MCF 10A (cell line): ENCODE data around the gene D2HGDH. TPM values are rescaled to one million over a fixed set of nuclear protein-coding genes. Genes with fewer than 3 reads are reported as not detected.
"Not testable (repeated sequence)": the region's sequence is repeated elsewhere in the genome, so short reads cannot be mapped to it uniquely, and the experiment has no call there.

Source experiments
- BruUV-seq: library from RNA; stranded (reverse); fragments of 400-500 nt; replicated peaks from 2 replicates; lab custom pipeline; 2021; lab: Mats Ljungman, UMichigan
- CTCF ChIA-PET: fragments of 300-600 bp; sonication (Branson Sonifier 250); formaldehyde crosslinking; extraction: SDS; loops from one replicate; lab custom pipeline; 2021; ENCODE audit warnings: antibody characterized with exemption, inconsistent platforms; lab: Yijun Ruan, JAX
- POLR2A ChIA-PET: fragments of 300-600, 350-650 bp; sonication (Branson Sonifier 250); formaldehyde crosslinking; extraction: SDS; loops from one replicate; lab custom pipeline; 2020; ENCODE audit warnings: antibody characterized with exemption, inconsistent platforms; lab: Yijun Ruan, JAX
- DNase-seq: peaks from one replicate; pipeline ENCODE4 v3.0.0-alpha.2; 2018; ENCODE audit not compliant: unreplicated experiment
- H3K27ac Mint-ChIP-seq: one replicate; pipeline ENCODE4 v1.8.0; 2022; ENCODE audit warnings: mild to moderate bottlenecking, low read depth, mixed read lengths; ENCODE audit not compliant: unreplicated experiment
- H3K27me3 Mint-ChIP-seq: one replicate; pipeline ENCODE4 v1.8.0; 2022; ENCODE audit warnings: mixed read lengths; ENCODE audit not compliant: insufficient read depth, unreplicated experiment
- H3K36me3 Mint-ChIP-seq: one replicate; pipeline ENCODE4 v1.8.0; 2022; ENCODE audit warnings: mild to moderate bottlenecking, moderate library complexity, mixed read lengths; ENCODE audit not compliant: insufficient read depth, unreplicated experiment
- H3K4me1 Mint-ChIP-seq: one replicate; pipeline ENCODE4 v1.8.0; 2022; ENCODE audit warnings: mixed read lengths; ENCODE audit not compliant: insufficient read depth, unreplicated experiment
- H3K4me3 Mint-ChIP-seq: one replicate; pipeline ENCODE4 v1.8.0; 2022; ENCODE audit warnings: mild to moderate bottlenecking, moderate library complexity, mixed read lengths; ENCODE audit not compliant: unreplicated experiment
- H3K9me3 Mint-ChIP-seq: one replicate; pipeline ENCODE4 v1.8.0; 2022; ENCODE audit warnings: mixed read lengths; ENCODE audit not compliant: unreplicated experiment
- CTCF ChIP-seq: fragments of 200-600 bp; IDR thresholded peaks from one replicate; pipeline ENCODE4 v1.8.0; 2022; ENCODE audit warnings: antibody characterized with exemption, mild to moderate bottlenecking; ENCODE audit not compliant: unreplicated experiment
- intact Hi-C: fragments of 100-400 bp; cut with micrococcal nuclease; formaldehyde crosslinking; loops from 2 replicates; pipeline ENCODE4 v1.14.1; 2022
- total RNA-seq: library from RNA; stranded (reverse); gene quantifications from 2 replicates; pipeline ENCODE4 v1.2.3, GENCODE V29; 2022

D2HGDH gene
- total RNA-seq, 1 experiment from 2014 or later: 41.5 TPM

- intact Hi-C loops: no loop called here
- no peak for DNase-seq
- no TSS peak for BruUV-seq
- no peak for TF ChIP-seq CTCF
- H3K27ac Mint-ChIP-seq: no peak overlapping the region
- no peaks in the 10 kb centered on the region for H3K9me3 Mint-ChIP-seq
- ChIA-PET CTCF (no interaction called here), POLR2A (no interaction called here)
- no peaks in the 10 kb centered on the region for H3K4me1 Mint-ChIP-seq
- peak overlapping the region; percentile 60 for H3K4me3 Mint-ChIP-seq
- peaks cover 6% of the 10 kb centered on the region for H3K27me3 Mint-ChIP-seq
- no peaks in the 10 kb centered on the region for H3K36me3 Mint-ChIP-seq
These were observed 68.2 kb downstream of the D2HGDH start for GRCh38 chr2:241802421-241803318.

DNA sequence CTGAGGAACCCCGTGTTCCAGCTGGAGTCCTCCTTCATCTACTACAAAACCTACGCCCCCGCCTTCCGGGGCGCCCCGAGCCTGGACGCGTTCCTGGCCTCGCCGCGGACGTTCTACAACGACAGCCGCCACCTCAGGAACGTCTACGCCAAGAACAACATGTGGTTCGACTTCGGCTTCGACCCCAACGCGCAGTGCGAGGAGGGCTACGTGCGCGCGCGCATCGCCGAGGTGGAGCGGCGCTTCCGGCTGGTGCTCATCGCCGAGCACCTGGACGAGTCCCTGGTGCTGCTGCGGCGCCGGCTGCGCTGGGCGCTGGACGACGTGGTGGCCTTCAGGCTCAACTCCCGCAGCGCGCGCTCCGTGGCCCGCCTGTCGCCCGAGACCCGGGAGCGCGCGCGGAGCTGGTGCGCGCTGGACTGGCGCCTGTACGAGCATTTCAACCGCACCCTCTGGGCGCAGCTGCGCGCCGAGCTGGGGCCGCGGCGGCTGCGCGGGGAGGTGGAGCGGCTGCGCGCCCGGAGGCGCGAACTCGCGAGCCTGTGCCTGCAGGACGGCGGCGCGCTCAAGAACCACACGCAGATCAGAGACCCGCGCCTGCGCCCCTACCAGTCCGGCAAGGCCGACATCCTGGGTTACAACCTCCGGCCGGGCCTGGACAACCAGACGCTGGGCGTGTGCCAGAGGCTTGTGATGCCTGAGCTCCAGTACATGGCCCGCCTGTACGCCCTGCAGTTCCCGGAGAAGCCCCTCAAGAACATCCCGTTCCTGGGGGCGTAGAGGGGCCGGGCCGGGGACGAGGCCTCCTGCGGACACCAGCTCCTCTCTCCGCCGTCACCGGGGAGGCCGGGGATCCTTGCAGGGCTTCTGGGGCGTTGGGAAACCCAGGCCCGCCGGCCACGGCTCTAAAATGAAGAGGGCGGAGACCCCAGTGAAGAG lies 69.2 kb downstream of the D2HGDH start:
- ChIA-PET POLR2A (interaction anchor here (0.7 to 1.2 kb wide), 4 partner anchors 11 to 565 kb away, joined by 3 read pairs; partner anchors contain the start of gene ING5), CTCF (interaction anchor here (0.7 kb wide), 1 partner anchor 120 kb away, joined by 3 read pairs; no protein-coding TSS in a partner anchor)
- DNase-seq: peak; percentile 49
- intact Hi-C loops: no loop called here
- no TSS peak for BruUV-seq
- H3K9me3 Mint-ChIP-seq: no peaks in the 10 kb centered on the region
- H3K36me3 Mint-ChIP-seq: no peaks in the 10 kb centered on the region
- H3K27me3 Mint-ChIP-seq: no peaks in the 10 kb centered on the region
- no peak for TF ChIP-seq CTCF
- H3K4me3 Mint-ChIP-seq: peak overlapping the region; percentile 60
- H3K4me1 Mint-ChIP-seq: no peaks in the 10 kb centered on the region
- no peak overlapping the region for H3K27ac Mint-ChIP-seq

GRCh38 chr2:241804326-241805229 lies 70.1 kb downstream of the D2HGDH start:
- CTCF ChIA-PET: no interaction called here
- Mint-ChIP-seq H3K4me1 (no peaks in the 10 kb centered on the region), H3K27ac (no peak overlapping the region), H3K27me3 (no peaks in the 10 kb centered on the region), H3K36me3 (no peaks in the 10 kb centered on the region), H3K9me3 (no peaks in the 10 kb centered on the region), H3K4me3 (no peak overlapping the region)
- no TSS peak for BruUV-seq
- intact Hi-C loops: no loop called here
- POLR2A ChIA-PET: interaction anchor here (1.1 to 1.2 kb wide), 2 partner anchors 12 to 26 kb away, joined by 3 read pairs; no protein-coding TSS in a partner anchor
- DNase-seq: peak; percentile 6
- TF ChIP-seq CTCF: no peak

DNA sequence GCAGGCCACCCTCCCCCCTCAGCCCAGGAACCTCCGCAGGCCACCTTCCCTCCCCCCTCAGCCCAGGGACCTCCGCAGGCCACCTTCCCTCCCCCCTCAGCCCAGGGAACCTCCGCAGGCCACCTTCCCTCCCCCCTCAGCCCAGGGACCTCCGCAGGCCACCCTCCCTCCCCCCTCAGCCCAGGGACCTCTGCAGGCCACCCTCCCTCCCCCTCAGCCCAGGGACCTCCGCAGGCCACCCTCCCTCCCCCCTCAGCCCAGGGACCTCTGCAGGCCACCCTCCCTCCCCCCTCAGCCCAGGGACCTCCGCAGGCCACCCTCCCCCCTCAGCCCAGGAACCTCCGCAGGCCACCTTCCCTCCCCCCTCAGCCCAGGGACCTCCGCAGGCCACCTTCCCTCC lies 71.8 kb downstream of the D2HGDH start:
- H3K4me3 Mint-ChIP-seq, H3K27ac Mint-ChIP-seq, H3K4me1 Mint-ChIP-seq, POLR2A ChIA-PET, H3K9me3 Mint-ChIP-seq, H3K27me3 Mint-ChIP-seq, BruUV-seq, CTCF ChIA-PET, DNase-seq, intact Hi-C loops, H3K36me3 Mint-ChIP-seq: not testable (repeated sequence)
